Left hindlimb (tissue), 1 donor: ENCODE measurements around the gene ANKRA2.
"Not testable (repeated sequence)": the region's sequence is repeated elsewhere in the genome, so short reads cannot be mapped to it uniquely, and the experiment has no call there.

ENCODE experiments used
- DNase-seq: peaks from one replicate; pipeline ENCODE4 v3.0.0-alpha.2; 2018

The ANKRA2 gene

DNA sequence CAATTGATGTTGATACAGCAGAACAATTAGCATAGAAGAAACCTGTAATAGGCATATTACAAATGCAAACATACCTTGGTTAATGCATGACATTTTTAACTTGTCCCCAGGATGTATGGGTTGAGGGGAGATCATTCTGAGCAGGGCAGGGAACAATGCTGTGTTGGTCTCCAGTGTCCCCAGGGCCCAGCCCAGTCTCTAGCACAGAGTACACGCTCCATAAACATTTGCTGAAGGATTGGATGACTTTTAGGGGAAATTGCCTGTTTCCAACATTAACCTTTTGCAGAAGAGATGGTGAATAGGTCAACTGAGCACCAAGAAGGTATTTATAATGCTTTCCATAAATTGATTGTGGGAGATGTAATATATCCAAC, 20.0 kb downstream of the ANKRA2 start:
- no peak for DNase-seq

DNA sequence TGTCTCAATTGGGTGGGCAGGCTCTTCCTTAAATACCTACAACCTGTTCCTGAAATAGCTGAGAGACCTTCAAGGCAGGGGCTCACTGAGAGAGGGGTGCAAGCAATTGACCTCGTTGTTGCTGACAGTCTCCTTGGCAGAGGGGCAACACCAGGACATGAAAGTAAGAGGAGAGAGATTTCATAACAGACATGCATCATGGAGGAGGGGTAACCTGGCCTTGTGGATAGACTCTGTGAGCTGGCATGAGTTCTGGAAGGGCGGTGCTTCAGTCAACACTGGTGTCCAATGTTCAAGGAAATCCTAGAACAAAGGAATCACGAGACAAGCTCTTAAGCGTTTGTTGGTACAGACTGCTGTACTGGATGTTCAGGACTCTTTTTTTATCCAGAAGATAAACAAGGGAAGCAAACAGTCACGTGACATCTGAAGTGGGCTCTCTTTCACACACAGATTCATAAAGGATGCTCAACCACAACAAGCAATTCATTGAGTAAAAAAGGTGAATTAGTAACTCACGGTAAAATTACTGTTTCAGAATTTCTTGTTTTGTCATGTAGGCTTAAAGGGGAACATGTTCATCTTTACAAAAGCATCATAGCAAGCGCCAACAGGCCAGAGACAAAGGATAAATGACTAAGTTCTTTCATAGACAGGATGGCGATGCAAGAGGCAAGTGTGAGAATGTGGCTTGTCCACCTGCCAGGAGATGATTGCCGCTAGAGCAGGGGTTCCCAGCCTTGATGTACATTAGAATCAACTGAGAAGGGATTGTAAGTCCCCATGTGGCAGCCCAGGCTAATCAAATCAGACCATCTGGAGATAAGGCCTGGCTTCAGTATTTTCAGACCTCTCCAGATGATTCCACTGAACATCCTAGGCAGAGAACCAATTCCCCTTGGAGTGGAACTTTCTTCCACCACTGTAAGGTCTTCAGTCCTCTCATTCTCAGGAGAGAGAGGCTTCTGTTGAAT, 20.7 kb downstream of the ANKRA2 start:
- no peak for DNase-seq

DNA sequence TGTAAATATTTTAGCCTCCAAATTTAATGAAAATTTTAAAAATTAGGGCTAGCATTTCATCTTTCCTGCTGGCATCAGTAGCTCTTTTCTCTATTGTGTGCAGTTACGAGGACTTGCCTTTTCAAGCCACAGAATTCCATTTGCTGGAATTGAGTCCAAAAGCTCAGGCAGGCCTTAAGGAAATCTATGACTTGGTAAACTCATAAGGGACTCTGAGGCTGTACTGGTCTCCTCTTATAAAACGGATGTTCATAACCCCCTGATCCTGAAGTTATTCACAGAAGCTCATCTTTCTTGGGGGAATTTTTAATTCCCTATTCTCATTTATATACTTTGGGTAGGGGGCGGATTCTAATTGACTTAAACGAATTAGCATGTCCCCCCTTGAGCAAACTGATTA, 23.4 kb downstream of the ANKRA2 start:
- no peak for DNase-seq

DNA sequence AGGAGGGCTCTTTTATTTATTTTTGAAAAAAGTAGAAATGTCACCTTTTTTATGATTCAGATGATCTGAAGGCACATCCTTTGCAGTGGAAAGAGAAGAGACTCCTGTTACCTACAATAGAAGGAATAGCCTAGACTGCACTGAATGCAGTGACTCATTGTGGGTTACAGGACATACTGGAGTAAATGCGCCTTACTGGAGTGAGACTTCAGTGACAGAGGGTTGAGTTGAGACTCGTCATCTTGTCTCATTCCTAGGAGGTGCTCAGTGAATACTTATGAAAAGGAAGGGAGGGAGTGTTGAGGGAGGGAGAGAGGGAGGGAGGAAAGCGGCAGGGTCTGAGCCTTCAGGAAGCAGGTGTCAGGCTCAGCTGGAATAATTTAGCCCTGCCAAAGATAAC, 25.2 kb downstream of the ANKRA2 start:
- DNase-seq: no peak

DNA sequence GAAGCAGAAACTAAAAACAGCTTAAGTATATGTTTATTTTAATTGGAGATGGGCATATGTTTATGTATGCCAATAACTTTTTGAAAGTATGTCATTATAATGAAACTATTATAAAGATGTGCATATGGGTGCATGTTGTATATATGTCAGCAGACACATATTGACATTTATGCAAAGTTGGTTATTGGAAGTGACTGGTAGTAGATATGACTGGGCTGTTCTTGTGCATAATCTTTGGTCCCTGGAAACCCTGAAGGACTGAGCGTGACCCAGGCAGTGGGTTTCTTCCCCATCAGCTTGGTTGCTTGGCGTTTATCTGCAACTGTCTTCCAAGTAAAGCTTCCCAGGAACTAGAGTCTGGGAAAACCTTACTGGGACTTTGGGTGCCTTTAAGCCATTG, 25.7 kb downstream of the ANKRA2 start:
- DNase-seq: no peak

DNA sequence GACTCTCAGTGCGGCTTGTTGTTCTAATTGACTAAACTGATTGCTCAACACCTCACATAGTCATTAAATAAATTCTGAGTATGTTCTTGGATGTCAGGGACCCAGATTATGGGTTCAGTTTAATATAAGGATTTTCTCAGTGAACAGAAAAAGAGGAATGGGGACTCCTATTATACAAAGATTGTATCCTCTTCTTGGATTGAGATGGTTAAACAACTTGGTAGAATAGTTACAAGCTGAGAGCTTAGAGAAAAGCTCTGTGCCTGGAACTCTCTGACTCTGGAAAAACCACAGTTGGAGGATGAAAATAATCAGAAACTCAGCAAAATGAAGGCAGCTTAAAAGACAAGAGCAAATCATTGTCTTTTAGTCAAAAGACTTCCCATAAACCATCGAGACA, 30.5 kb downstream of the ANKRA2 start:
- DNase-seq: no peak

DNA sequence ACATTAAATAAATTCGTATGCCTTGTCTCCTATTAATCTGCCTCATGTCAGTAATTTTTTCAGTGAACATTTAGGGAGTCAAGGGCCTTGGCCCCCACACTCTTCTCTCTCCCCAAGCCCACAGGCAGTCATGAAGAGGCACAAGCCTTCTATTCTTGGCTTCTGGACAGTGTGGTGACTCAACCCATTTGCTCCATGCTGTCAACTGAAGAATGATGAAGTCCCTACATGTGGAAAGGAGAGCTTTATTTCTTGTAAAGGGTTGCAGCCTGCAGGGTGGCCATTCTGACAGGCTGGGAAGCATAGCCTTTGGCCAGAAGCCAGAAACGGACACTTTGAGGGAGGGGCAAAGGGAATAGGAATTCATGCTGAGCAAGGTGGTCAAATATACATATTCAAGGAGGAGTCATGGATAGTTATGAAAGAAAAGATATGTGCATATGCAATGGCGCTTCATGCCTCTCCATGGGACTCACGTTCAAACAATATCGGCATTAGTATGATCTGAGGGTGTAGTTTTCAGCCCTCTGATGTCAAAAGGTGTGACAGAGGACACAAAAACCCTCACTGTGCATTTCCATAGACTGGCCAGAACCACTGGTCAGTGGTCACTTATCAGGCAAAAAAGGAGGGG, 31.3 kb downstream of the ANKRA2 start:
- no peak for DNase-seq

DNA sequence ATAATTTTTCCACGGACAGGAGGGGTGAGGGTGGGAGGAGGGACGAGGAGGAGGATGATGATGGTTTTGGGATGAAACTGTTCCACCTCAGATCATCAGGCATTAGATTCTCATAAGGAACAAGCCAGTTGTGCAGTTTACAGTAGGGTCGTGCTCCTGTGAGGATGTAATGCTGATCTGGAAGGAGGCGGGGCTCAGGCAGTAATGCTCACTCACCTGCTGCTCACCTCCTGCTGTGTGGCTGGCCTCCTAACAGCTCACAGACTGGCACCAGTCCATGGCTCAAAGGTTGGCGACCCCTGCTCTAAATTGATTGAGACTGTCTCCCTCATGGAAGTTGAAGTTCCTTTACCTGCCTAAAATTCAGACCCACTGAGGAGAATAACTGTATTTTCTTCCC, 33.2 kb downstream of the ANKRA2 start:
- no peak for DNase-seq

DNA sequence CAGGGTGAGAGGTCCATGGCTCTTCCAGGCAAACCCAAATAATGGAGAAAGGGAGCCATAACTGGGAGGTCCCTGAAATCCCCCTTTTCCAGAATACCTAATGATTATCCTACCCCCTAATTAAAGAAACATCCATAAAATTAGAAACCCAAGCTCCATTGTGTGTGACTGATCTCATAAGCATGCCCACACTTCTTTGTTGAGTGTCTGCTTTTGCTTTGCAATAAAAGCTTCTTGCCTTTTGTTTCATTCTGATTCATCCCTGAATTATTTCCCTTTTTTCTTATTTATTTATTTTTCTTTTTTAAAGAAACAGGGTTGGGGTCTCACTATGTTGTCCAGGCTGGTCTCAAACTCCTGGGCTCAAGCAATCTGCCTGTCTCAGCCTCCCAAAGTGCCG, 34.1 kb downstream of the ANKRA2 start:
- no peak for DNase-seq

DNA sequence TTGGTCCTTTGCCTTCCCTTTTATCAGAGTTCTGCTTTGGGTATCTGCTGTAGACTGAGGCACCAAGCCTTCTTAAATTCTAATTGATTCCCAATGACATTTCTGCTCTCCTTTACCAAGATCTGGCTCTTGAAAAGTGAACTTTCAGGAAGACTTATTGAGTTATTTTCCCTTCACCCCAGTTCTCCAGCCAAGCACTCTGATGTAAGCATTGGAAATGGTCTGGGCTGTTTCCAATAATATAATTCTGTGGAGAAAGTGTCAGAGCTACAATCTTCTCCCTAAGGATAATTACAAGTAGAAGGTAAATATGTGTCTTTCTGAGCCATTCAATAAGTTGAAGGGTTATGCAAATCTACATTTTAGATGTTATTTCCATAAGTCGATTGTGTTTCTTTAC, 36.4 kb downstream of the ANKRA2 start:
- no peak for DNase-seq

DNA sequence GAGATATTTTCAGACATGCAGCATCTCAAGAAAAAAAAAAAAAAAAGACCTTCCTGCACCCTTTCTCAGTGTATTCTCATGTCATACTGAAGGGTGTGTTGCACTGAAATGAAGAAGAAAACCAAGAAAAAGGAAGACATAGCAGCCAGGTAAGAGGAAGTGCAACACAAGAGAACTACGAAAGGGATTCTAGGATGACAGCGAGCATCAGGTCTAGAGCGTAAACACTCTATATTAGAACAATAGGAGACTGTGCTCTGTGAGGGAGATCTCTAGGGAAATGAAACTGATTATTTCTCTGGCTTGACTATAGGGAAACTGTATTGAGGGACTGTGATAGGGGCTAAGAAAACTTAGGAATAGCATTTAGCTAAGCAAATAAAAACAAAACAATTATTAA, 37.2 kb downstream of the ANKRA2 start:
- DNase-seq: no peak

DNA sequence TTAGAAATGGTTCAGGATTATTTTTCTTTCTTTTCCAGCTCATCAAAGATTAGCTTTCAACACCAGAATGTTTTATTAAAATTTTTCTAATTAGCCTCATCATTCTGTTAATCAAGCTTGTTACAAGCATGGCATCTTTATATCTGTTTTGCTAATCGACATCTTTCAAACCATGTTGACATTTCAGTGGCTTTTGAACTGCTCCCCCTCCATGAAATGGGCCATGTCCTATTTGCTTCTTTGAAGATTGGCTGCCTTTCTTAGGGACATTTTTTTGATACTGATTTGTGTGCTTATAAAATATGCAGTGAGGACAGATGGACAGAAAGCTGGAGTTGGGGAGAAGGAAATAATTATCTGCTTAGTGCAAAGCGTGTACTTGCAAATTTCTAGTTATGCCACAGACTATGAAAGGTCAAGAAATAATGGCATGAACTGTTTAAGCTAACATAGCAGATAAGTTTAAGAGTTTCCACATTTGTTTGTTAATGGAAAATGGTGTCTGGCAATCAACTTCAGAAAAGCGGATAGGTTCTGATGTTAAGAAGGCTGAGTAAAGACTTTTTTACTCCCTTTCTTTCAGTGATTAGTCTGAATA, 39.7 kb downstream of the ANKRA2 start:
- no peak for DNase-seq

DNA sequence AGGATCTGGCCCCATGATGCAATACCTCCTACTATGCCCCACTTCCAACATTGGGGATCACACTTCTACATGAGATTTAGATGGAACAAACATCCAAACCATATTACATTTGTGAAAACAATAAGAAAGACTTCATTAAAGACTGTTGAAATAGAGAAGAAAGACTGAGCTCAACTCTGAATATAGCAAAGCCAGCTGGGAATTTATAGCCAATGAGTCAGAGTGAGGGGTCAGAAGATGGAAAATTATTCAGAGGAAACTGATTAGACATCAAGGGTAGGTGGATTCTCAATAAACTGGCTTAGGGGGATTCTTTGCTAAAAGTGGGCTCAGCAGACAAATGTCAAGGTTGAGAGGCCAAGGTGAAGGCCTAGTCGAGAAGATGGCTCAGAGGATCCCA, 41.6 kb downstream of the ANKRA2 start:
- no peak for DNase-seq

DNA sequence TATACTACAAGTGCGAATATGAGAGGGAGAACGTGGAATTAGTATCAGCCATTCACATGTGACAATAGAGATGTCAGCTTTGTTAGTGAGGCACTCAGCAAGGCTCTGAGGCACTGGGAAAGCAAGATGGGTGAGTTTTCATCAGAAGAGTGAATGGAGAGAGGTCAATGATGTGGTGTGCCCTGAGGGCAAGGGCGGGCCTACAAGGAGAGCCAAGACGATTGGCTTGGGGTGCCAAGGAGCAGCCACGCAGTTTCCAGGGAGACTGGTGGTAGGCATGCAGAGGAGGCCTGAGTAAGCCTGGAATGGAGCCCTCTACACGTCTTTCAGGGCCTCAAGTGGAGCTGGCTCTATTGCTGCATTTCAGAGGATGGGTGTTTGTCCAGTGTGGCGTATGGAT, 42.5 kb downstream of the ANKRA2 start:
- no peak for DNase-seq

DNA sequence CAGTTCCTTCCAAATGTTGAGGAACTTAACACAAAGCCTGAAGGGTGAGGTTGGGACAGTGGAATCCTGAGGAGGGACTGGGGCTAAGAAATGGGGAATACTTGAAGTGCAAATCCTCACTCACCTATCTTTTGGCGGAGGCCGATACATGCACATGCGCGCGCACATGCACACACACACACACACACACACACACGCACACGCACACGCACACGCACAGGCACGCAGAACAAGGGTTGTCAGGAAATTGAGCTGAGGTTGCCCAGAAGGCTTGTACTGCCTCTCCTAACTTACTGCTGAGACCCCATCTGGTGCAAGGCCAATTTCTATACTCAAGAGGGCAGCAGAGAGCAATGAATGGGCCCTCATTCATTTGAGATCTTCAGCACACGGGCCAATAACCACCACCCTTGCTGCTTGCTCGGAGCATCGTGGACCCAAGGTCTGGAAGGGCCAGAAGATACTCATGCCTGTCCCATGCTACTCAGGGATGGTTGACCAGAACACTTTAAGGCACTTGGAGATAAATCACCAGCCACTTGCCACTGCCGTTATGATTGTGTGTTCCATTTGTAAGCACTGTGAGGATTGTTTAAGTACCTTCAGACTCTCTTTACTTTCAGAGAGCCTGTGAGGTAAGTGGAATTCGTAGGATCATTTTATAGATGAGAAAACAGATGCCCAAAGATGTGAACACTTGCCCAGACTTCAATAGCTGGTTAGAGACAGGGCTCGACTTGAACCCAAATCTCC, 45.7 kb downstream of the ANKRA2 start:
- DNase-seq: peak; percentile 53

DNA sequence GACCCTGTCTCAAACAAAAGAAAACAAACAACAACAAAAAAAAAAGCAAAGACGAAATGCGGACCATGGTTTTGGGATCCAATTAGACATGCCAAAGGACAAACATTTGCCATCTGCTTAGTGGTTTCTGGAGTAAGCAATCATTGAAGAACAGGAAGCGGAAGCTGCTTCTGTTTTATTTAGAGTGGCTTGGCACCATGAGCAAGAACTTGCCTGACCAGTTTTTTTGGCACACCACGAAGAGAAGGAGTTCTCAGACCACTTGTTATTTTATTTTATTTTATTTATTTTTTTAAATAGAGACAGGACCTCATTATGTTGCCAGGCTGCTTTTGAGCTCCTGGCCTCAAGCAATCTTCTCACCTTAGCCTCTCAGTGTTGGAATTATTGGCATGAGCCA, 50.2 kb downstream of the ANKRA2 start:
- no peak for DNase-seq

DNA sequence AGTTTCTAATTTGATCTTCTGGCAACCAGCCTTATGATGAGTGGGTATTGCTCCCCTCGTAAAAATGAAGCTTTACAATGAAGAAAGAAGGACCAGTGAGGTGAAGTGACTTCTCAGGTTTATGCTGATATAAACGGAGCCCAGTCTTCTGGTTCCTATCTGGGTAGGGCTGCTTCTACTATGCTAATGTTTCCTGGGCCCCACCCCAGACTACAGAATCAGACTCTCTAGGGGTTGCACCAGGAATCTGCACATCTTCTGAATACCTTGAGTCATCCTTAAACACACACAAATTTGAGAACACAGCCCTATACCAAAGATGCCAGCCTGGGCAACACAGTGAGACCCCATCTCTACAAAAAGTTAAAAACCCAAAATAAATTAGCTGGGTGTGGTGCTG, 51.0 kb downstream of the ANKRA2 start:
- no peak for DNase-seq

DNA sequence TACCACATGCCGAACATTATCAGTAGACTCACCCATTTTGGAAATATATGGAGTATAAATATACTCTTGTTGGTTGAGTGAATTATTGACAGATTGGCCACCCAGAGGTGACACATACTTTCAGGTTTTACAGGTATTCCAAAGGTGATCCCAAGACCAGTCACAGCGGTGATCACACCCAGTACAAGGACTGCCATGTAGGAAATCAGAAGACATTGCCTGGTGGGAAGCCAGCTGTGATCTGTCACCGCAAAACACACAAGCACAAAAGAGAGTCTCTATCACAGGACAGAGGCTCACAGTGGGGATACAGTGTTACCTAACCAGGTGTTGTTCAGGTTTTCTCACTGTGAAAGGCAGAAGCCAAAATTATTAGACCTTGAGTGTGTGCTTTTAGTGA, 51.4 kb downstream of the ANKRA2 start:
- DNase-seq: no peak

DNA sequence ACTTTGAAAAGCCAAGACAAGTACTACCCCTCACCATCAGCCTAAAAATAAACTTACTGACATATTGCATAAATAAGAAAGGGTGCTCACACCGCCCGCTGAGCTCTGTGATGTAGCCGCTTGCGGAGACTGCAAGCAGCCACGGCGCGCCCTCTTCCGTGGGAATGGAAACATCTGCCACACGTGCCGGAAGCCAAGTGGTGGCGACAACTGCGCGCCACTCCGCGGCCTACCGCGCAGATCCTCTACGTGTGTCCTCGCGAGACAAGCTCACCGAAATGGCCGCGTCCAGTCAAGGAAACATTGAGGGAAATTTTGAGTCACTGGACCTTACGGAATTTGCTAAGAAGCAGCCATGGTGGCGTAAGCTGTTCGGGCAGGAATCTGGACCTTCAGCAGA, 56.9 kb downstream of the ANKRA2 start:
- not testable (repeated sequence) for DNase-seq

DNA sequence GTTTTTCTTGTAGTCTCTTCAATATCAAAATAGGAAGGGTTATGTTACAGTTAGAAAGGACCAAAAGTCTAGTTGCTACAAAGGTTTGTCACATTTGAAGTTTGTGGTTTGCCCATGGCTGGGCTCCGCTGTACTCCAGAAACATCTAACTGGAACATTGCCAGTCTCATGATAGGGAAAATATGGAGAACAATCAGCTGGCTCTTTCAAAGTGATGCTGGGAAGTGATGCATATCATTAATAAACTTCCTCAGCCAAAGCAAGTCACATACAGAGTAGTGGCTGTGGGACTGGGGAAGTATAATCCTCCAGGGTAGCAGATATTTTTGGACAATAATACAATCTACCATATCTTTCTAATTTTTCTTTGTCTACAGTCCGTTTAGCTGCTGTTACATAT, 58.4 kb downstream of the ANKRA2 start:
- no peak for DNase-seq

DNA sequence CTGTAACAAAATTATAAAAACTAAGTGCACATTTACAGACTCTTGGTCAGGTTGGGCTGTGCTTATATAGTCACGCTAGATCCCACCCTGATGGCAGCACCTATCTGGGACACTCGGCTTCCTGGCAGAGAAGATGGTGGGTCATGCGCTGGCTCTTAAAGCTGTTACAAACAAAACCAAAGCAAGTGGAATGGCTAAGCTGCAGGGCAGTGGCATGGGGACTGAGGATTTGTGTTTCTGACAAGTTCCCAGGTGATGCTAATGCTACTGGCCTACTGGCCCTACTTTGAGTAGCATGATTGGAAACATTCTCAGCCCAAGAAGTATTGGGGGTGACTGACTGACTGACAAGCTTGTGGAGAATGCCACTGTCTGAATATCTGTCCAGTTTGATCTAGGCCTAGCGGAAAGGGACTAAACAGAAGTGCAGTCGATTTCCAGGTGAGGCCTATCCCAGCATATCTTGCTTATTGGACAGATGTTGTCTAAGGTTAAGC, 58.9 kb downstream of the ANKRA2 start:
- no peak for DNase-seq
